Sigmoid colon (tissue), 7 donors: ENCODE measurements around the gene WDR26. TPM values are rescaled to one million over a fixed set of nuclear protein-coding genes. Genes with fewer than 3 reads are reported as not detected.

ENCODE experiments used
- DNase-seq: peaks from one replicate; pipeline ENCODE4 v3.0.0-alpha.2; 2019
- H3K27ac ChIP-seq, 4 donors: fragments of 200-600 bp; sonication (generic); one replicate each; pipeline ENCODE4 v1.5.1; 2016 to 2019; ENCODE audit warnings: mild to moderate bottlenecking in 1 of 4
- H3K27me3 ChIP-seq, 3 donors: fragments of 200-600 bp; sonication (generic); one replicate each; pipeline ENCODE4 v1.5.1; 2019; ENCODE audit warnings: mild to moderate bottlenecking in 1 of 3
- H3K36me3 ChIP-seq, 4 donors: fragments of 200-600 bp; sonication (generic); one replicate each; pipeline ENCODE4 v1.5.1; 2016 to 2019
- H3K4me1 ChIP-seq, 4 donors: fragments of 200-600 bp; sonication (generic); one replicate each; pipeline ENCODE4 v1.5.1; 2017 to 2019
- H3K4me3 ChIP-seq, 4 donors: fragments of 200-600 bp; sonication (generic); one replicate each; pipeline ENCODE4 v1.5.1; 2017 to 2019; ENCODE audit warnings: mild to moderate bottlenecking in 2 of 4, moderate library complexity in 1 of 4
- H3K9me3 ChIP-seq, 4 donors: fragments of 200-600 bp in 3 of 4; sonication (generic) in 3 of 4; one replicate each; pipeline versions ENCODE4 v1.5.1 to v1.6.1; 2013 to 2019
- EP300 ChIP-seq, 4 donors: sonication (generic); formaldehyde crosslinking; IDR thresholded peaks; one replicate each; pipeline ENCODE4 v1.6.1; 2017; ENCODE audit warnings: antibody characterized with exemption in 4 of 4
- POLR2A ChIP-seq, 2 donors: fragments of 450-650 bp; IDR thresholded peaks; one replicate each; pipeline ENCODE4 v1.6.1; 2016; ENCODE audit warnings: antibody characterized with exemption in 2 of 2, mild to moderate bottlenecking in 2 of 2, moderate library complexity in 2 of 2
- POLR2AphosphoS5 ChIP-seq, 4 donors: sonication (generic); formaldehyde crosslinking; IDR thresholded peaks; one replicate each; pipeline ENCODE4 v1.6.1; 2017; ENCODE audit warnings: antibody characterized with exemption in 4 of 4
- WGBS, 2 donors: extraction: QIAGEN DNeasy Blood & Tissue Kit; methylation state at CpG; one replicate each; pipeline ENCODE4 v1.1.7; 2013; 5-methylcytosine and 5-hydroxymethylcytosine counted together
- intact Hi-C: fragments of 100-400 bp; cut with DNase I; formaldehyde crosslinking; loops from one replicate; pipeline ENCODE4 v1.15.1; 2023
- polyA plus RNA-seq, 3 donors: library from polyadenylated mRNA; stranded (reverse); fragments of 200-250 nt; gene quantifications; one replicate each; pipeline ENCODE4 v1.2.3, GENCODE V29; 2013
- total RNA-seq, 4 donors: library from RNA; depleted of rRNA; stranded (reverse); fragments of >200 nt; gene quantifications; one replicate each; pipeline ENCODE4 v1.1.0, GENCODE V29; 2016
- TF ChIP-seq, protein P1 (sequence below), 4 experiments: fragments of 450-650 bp in 3 of 4; fragments of 200-600 bp in 1 of 4; IDR thresholded peaks; one replicate each; pipeline ENCODE4 v1.5.1; 2016 to 2019; ENCODE audit warnings: antibody characterized with exemption in 4 of 4, mild to moderate bottlenecking in 3 of 4, moderate library complexity in 2 of 4
- donor health status: healthy with polysubstance abuse.
- donor health status: Bipolar disorder and iron deficiency.
- donor health status: healthy.

WDR26 gene
- total and polyA plus RNA-seq, 7 donors: 27.6 to 105 (median 63.3) TPM

DNA sequence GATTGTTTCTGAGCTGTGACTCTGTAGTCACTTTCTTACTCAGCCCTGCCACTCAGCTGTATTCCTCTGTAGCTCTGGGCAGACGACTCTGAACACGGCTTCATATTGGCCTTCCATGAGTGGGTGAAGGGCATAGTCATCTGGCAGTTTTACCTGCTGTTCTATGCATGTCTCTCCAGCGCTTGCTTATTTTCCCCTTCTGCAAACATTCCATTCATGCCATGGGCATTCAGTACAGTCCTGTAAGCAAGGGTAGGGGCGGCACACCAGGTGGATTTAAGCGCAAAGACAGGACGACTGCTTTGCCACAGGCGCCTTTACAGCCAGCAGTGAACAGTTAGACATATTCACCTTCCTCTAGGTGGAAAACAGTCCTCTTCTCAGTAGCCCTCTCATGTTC is 4.4 kb upstream of the WDR26 start:
- no peak for TF ChIP-seq EP300 (IDR thresholded peaks at IDR 0.05)
- TF ChIP-seq POLR2AphosphoS5 (IDR thresholded peaks at IDR 0.05): no peak
- no peak for TF ChIP-seq POLR2A (IDR thresholded peaks at IDR 0.05)
- TF ChIP-seq, protein P1, sequence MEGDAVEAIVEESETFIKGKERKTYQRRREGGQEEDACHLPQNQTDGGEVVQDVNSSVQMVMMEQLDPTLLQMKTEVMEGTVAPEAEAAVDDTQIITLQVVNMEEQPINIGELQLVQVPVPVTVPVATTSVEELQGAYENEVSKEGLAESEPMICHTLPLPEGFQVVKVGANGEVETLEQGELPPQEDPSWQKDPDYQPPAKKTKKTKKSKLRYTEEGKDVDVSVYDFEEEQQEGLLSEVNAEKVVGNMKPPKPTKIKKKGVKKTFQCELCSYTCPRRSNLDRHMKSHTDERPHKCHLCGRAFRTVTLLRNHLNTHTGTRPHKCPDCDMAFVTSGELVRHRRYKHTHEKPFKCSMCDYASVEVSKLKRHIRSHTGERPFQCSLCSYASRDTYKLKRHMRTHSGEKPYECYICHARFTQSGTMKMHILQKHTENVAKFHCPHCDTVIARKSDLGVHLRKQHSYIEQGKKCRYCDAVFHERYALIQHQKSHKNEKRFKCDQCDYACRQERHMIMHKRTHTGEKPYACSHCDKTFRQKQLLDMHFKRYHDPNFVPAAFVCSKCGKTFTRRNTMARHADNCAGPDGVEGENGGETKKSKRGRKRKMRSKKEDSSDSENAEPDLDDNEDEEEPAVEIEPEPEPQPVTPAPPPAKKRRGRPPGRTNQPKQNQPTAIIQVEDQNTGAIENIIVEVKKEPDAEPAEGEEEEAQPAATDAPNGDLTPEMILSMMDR (IDR thresholded peaks at IDR 0.05): no peak
- 87 to 94% methylated on average over 7 of the region's 7 CpGs for WGBS, 2 donors
- Histone ChIP-seq H3K36me3 (peaks cover 0 to 18% (median 4%) of the 10 kb centered on the region in 4 donors), H3K27me3 (no peaks in the 10 kb centered on the region), H3K9me3 (no peaks in the 10 kb centered on the region), H3K4me1 (peaks cover 0 to 17% (median 12%) of the 10 kb centered on the region in 4 donors), H3K4me3 (no peak overlapping the region), H3K27ac (no peak overlapping the region)
- DNase-seq: no peak
- intact Hi-C loops: no loop called here

DNA sequence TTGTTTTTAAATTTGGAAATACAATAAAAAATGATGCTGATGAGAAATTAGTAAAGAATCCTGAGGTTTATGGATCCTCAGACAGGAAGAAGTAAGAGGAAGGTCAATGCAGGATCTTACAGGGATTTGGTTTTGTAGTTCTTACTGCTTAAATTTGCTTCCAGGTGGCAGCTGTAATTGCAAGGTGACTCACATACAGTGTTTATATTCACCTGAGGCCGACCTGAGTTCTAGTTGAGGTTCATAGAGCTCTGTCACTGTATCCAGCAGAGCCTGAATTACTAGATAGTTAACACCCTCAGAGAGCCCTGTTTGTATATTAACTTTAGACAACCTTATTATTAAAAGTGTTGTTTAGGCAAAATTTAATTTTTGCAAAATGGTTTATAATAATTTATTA is 1.4 kb upstream of the WDR26 start:
- no peaks in the 10 kb centered on the region for H3K27me3 ChIP-seq
- peak overlapping the region; percentile 89 to 99 (median 98) for H3K27ac ChIP-seq
- TF ChIP-seq POLR2AphosphoS5 (IDR thresholded peaks at IDR 0.05): no peak
- TF ChIP-seq, protein P1 (IDR thresholded peaks at IDR 0.05): no peak
- TF ChIP-seq POLR2A (IDR thresholded peaks at IDR 0.05): no peak
- no peak for TF ChIP-seq EP300 (IDR thresholded peaks at IDR 0.05)
- WGBS, 2 donors: 20 to 69% methylated on average over 1 of the region's 1 CpG
- H3K4me1 ChIP-seq: peaks cover 0 to 35% (median 27%) of the 10 kb centered on the region in 4 donors
- intact Hi-C loops: loop anchor here (2.0 kb wide), 2 partner anchors 21 to 67 kb away; no protein-coding TSS in a partner anchor
- no peaks in the 10 kb centered on the region for H3K9me3 ChIP-seq
- no peak overlapping the region for H3K4me3 ChIP-seq
- no peak for DNase-seq
- H3K36me3 ChIP-seq: peaks cover 0 to 13% (median 3%) of the 10 kb centered on the region in 4 donors

DNA sequence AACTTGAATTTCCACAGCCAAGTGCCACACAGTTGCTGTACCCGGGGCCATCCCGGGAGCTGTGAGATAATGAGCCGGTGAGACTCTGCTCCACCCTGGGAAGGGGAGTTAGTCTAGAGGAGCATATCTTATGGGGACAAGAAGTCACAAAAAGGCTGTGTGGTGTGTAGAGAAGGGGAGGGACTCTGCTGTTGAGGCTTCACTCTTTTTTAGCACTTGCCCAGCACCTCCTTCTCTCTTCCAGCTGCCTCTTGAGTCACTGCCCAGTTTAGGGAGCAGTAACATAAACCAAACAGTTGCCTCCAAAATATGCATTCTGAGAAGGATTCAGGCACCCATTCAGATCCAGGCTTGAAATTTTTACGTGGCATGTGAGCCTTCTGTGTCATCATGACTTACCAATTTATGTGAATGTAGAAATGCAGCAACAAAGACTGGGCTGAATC is 744 bp upstream of the WDR26 start:
- H3K4me1 ChIP-seq: peaks cover 0 to 41% (median 33%) of the 10 kb centered on the region in 4 donors
- peak overlapping the region; percentile 89 to 99 (median 98) for H3K27ac ChIP-seq
- no peaks in the 10 kb centered on the region for H3K27me3 ChIP-seq
- H3K4me3 ChIP-seq: peak overlapping the region; percentile 76 to 92 (median 90)
- peaks cover 0 to 11% (median 3%) of the 10 kb centered on the region in 4 donors for H3K36me3 ChIP-seq
- WGBS, 2 donors: 0 to 2% methylated on average over 4 of the region's 4 CpGs
- intact Hi-C loops: loop anchor here (2.0 kb wide), 1 partner anchor 21 kb away; no protein-coding TSS in a partner anchor
- H3K9me3 ChIP-seq: no peaks in the 10 kb centered on the region
- TF ChIP-seq POLR2A (IDR thresholded peaks at IDR 0.05) (no peak), POLR2AphosphoS5 (IDR thresholded peaks at IDR 0.05) (no peak), EP300 (IDR thresholded peaks at IDR 0.05) (no peak)
- TF ChIP-seq, protein P1 (IDR thresholded peaks at IDR 0.05): no peak
- DNase-seq: no peak

DNA sequence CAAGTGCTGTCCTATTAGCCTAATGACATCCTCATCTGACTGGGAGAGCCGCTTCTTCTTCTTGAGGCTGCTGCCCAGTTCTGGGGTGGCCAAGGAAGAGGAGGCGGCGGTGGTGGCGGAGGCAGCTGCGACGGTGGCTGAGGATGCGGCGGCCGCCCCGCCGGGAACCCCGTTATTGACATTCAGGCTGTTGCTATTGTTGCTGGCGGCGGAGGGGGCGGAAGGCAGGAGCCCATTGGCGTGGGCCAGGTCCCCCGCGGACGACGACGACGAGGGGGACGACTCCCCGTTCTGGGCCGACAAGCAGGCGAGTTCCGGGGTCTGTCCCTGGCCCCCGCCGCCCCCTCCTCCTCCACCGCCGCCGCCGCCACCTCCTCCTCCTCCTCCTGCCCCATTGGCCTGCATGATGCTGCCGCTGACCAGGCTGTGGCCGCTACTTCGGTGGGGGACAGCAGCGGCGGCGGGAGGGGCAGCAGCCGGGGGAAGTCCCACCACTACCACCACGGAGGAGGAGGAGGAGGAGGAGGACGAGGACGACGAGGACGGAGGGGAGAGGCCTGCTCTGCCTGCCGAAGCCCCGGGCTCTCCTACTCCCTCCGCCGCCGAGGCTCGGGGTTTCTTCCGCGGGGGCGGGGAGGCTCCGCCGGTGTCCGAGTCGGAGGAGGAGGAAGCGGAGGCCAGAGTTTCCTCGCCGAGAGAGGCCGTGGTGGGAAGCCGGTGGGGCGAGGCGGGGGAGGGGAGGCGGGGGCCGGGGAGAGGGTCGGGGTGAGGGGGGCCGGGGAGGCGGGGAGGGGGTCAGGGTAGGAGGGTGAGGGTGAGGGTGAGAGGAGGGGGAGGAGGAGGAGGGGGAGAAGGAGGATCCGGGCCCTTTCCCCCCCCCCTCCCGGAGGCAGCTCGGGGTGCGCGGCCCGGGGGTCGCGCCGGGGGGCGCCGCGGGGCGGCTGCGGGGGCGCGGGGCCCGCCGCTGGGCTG is 610 bp downstream of the WDR26 start:
- Histone ChIP-seq H3K4me3 (peak overlapping the region; percentile 76 to 92 (median 90)), H3K27ac (peak overlapping the region; percentile 89 to 99 (median 98)), H3K9me3 (no peaks in the 10 kb centered on the region), H3K36me3 (peaks cover 0 to 11% (median 3%) of the 10 kb centered on the region in 4 donors), H3K27me3 (no peaks in the 10 kb centered on the region), H3K4me1 (peaks cover 0 to 55% (median 46%) of the 10 kb centered on the region in 4 donors)
- TF ChIP-seq POLR2AphosphoS5 (IDR thresholded peaks at IDR 0.05): peak in 1 of 4 donors; percentile 18
- TF ChIP-seq POLR2A (IDR thresholded peaks at IDR 0.05): no peak
- WGBS, 2 donors: 1% methylated on average over 79 to 85 of the region's 88 CpGs
- peak; percentile 70 for DNase-seq
- intact Hi-C loops: loop anchor here (2.0 kb wide), 1 partner anchor 23 kb away; no protein-coding TSS in a partner anchor
